Large intestine (tissue), 3 donors: ENCODE data around the gene THSD4. TPM values are rescaled to one million over a fixed set of nuclear protein-coding genes. Genes with fewer than 3 reads are reported as not detected.

Experiments
- DNase-seq, 2 donors: peaks; one replicate each; pipeline versions ENCODE4 v3.0.0 to v3.0.0-alpha.2; 2013
- H3K27ac ChIP-seq: one replicate; pipeline ENCODE4 v1.5.1; 2013; ENCODE audit warnings: low read length
- H3K27me3 ChIP-seq: 2 replicates; pipeline ENCODE4 v1.6.1; 2013; ENCODE audit warnings: low read length; ENCODE audit not compliant: control insufficient read depth, insufficient read depth
- H3K36me3 ChIP-seq: 2 replicates; pipeline ENCODE4 v1.6.1; 2013; ENCODE audit warnings: low read length; ENCODE audit not compliant: control insufficient read depth, insufficient read depth
- H3K4me1 ChIP-seq: one replicate; pipeline ENCODE4 v1.6.1; 2013; ENCODE audit warnings: low read length; ENCODE audit not compliant: control insufficient read depth, insufficient read depth
- H3K4me3 ChIP-seq: one replicate; pipeline ENCODE4 v1.5.1; 2013; ENCODE audit warnings: low read length
- H3K9me3 ChIP-seq: one replicate; pipeline ENCODE4 v1.6.1; 2013; ENCODE audit warnings: mild to moderate bottlenecking, low read depth, low read length, moderate library complexity; ENCODE audit not compliant: control insufficient read depth
- WGBS: methylation state at CpG from one replicate; pipeline ENCODE4 v1.1.5; 2013; ENCODE audit warnings: low lambda C conversion rate; ENCODE audit not compliant: insufficient coverage; 5-methylcytosine and 5-hydroxymethylcytosine counted together
- polyA plus RNA-seq: library from polyadenylated mRNA; unstranded; fragments of 120-200 nt; gene quantifications from one replicate; pipeline ENCODE4 v1.2.1, GENCODE V29; 2013

THSD4 gene
- polyA plus RNA-seq, 1 donor = 17.5 TPM

DNA sequence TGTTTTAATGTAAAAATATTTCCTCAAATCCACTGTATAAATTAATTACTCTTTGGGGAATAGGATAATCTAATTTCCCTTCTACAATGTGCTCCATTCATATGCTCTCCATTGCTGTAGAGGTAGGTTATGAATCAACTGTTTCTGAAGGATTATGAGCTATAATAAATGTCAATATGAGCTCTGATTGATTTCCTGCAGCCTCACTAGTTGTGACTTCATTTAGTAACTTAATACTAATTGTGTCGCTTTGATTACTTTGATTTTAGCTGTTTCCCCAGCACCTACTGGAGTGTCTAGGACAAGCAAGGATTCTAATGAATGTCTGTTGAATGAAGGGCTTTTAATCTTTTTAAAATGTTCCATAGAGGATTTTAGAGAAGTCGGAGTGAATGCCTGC is 458.3 kb downstream of the THSD4 start:
- H3K27me3 ChIP-seq = no peaks in the 10 kb centered on the region
- H3K9me3 ChIP-seq = no peaks in the 10 kb centered on the region
- WGBS = 83% methylated on average over 1 of the region's 2 CpGs
- no peak for DNase-seq
- no peaks in the 10 kb centered on the region for H3K36me3 ChIP-seq
- H3K4me3 ChIP-seq = no peak overlapping the region
- no peaks in the 10 kb centered on the region for H3K4me1 ChIP-seq
- H3K27ac ChIP-seq = no peak overlapping the region

DNA sequence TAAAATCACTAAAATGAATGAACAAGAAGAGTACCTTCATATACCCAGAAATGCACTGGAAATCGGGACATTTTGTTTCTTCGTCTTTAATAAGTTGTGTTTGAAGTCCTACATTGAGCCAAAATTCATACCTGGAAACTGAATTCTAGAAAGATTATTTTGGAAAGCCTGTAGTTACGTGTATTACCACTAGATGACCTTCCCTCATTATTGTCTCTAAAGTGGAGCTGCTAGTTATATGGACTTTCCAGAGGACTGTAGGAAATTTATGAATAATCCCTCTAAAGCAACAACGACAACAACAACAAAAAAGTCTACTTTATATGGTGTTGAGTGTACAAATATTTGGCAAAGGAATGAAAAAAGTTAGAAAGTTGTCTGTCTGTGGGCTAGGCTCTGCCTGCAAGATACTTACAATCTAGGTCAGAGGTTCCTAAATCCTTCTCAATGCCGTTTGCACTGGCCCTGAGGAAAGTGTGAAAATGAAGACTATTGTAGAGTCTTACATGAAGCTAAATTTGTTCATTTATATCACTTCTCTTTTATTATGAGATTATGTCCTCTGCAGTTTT is 460.3 kb downstream of the THSD4 start:
- H3K27me3 ChIP-seq = no peaks in the 10 kb centered on the region
- no peak for DNase-seq
- no peaks in the 10 kb centered on the region for H3K36me3 ChIP-seq
- H3K9me3 ChIP-seq = no peaks in the 10 kb centered on the region
- H3K27ac ChIP-seq = no peak overlapping the region
- H3K4me1 ChIP-seq = no peaks in the 10 kb centered on the region
- 80% methylated on average over 1 of the region's 5 CpGs for WGBS
- H3K4me3 ChIP-seq = no peak overlapping the region

GRCh38 chr15:71577071-71577470 is 461.8 kb downstream of the THSD4 start:
- Histone ChIP-seq H3K27ac (no peak overlapping the region), H3K36me3 (no peaks in the 10 kb centered on the region), H3K9me3 (no peaks in the 10 kb centered on the region), H3K4me3 (no peak overlapping the region), H3K4me1 (no peaks in the 10 kb centered on the region), H3K27me3 (no peaks in the 10 kb centered on the region)
- DNase-seq = no peak
- WGBS = 71% methylated on average over 1 of the region's 2 CpGs

DNA sequence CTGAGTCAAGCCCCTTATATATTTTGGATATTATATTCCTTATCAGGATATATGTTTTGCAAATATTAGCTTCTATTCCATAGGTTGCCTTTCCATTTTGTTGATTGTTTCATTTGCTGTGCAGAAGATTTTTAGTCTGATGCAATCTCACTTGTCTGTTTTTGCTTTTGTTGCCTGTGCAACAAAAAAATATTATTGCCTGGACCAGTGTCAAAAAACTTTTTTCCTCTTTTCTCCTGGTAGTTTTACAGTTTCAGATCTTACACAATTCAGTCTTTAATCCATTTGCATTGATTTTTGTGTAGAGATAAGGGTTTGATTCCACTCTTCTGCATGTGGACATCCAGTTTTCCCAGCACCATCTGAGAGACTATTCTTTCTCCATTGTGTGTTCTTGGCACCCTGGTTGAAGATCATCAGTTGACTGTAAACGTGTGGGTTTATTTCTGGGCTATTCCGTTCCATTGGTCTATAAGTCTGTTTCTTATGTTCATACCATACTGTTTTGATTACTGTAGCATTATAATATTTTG is 466.2 kb downstream of the THSD4 start:
- Histone ChIP-seq H3K9me3 (peaks cover 9% of the 10 kb centered on the region), H3K27me3 (no peaks in the 10 kb centered on the region), H3K27ac (no peak overlapping the region), H3K36me3 (no peaks in the 10 kb centered on the region), H3K4me1 (no peaks in the 10 kb centered on the region), H3K4me3 (no peak overlapping the region)
- 60% methylated on average over 1 of the region's 2 CpGs for WGBS
- DNase-seq = no peak

GRCh38 chr15:71585159-71585558 is 469.9 kb downstream of the THSD4 start:
- no peaks in the 10 kb centered on the region for H3K4me1 ChIP-seq
- peaks cover 9% of the 10 kb centered on the region for H3K9me3 ChIP-seq
- H3K27ac ChIP-seq = no peak overlapping the region
- no CpG with 5 or more reads among the region's 2 CpGs for WGBS
- no peaks in the 10 kb centered on the region for H3K27me3 ChIP-seq
- no peak overlapping the region for H3K4me3 ChIP-seq
- no peaks in the 10 kb centered on the region for H3K36me3 ChIP-seq
- DNase-seq = no peak

DNA sequence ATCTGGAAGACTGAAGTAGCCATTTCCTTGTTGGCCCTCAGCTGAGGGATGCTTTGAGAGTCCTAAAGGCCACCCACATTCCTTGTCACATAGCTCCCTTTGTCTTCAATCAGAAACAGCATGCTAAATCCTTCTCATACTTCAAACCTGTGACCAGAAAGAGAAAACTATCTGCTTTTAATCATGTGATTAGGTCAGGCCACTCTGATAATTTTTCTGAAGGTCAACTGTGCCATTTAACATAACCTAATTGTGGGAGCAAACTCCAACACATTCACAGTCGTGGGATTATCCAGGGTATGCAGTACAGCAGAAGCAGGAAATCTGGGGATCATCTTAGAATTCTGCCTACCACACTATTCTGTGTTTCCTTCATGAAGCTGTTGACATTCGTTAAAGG is 471.2 kb downstream of the THSD4 start:
- no peaks in the 10 kb centered on the region for H3K27me3 ChIP-seq
- H3K9me3 ChIP-seq = peaks cover 9% of the 10 kb centered on the region
- no peak for DNase-seq
- no CpG with 5 or more reads among the region's 2 CpGs for WGBS
- no peaks in the 10 kb centered on the region for H3K36me3 ChIP-seq
- no peak overlapping the region for H3K4me3 ChIP-seq
- no peak overlapping the region for H3K27ac ChIP-seq
- H3K4me1 ChIP-seq = no peaks in the 10 kb centered on the region

GRCh38 chr15:71588746-71589145 is 473.5 kb downstream of the THSD4 start:
- no peak overlapping the region for H3K4me3 ChIP-seq
- H3K27me3 ChIP-seq = no peaks in the 10 kb centered on the region
- peaks cover 9% of the 10 kb centered on the region for H3K9me3 ChIP-seq
- H3K27ac ChIP-seq = no peak overlapping the region
- H3K36me3 ChIP-seq = no peaks in the 10 kb centered on the region
- DNase-seq = no peak
- no peaks in the 10 kb centered on the region for H3K4me1 ChIP-seq

- no peaks in the 10 kb centered on the region for H3K9me3 ChIP-seq
- H3K36me3 ChIP-seq = no peaks in the 10 kb centered on the region
- H3K27me3 ChIP-seq = no peaks in the 10 kb centered on the region
- no peak overlapping the region for H3K4me3 ChIP-seq
- no peaks in the 10 kb centered on the region for H3K4me1 ChIP-seq
- DNase-seq = no peak
- no CpG with 5 or more reads among the region's 3 CpGs for WGBS
- H3K27ac ChIP-seq = no peak overlapping the region
These were observed 475.8 kb downstream of the THSD4 start for GRCh38 chr15:71591057-71591456.

- H3K4me3 ChIP-seq = no peak overlapping the region
- DNase-seq = no peak
- no peak overlapping the region for H3K27ac ChIP-seq
- H3K27me3 ChIP-seq = no peaks in the 10 kb centered on the region
- no peaks in the 10 kb centered on the region for H3K9me3 ChIP-seq
- H3K36me3 ChIP-seq = no peaks in the 10 kb centered on the region
- H3K4me1 ChIP-seq = no peaks in the 10 kb centered on the region
- no CpG with 5 or more reads among the region's 6 CpGs for WGBS
These were observed 476.9 kb downstream of the THSD4 start for GRCh38 chr15:71592203-71592602.

DNA sequence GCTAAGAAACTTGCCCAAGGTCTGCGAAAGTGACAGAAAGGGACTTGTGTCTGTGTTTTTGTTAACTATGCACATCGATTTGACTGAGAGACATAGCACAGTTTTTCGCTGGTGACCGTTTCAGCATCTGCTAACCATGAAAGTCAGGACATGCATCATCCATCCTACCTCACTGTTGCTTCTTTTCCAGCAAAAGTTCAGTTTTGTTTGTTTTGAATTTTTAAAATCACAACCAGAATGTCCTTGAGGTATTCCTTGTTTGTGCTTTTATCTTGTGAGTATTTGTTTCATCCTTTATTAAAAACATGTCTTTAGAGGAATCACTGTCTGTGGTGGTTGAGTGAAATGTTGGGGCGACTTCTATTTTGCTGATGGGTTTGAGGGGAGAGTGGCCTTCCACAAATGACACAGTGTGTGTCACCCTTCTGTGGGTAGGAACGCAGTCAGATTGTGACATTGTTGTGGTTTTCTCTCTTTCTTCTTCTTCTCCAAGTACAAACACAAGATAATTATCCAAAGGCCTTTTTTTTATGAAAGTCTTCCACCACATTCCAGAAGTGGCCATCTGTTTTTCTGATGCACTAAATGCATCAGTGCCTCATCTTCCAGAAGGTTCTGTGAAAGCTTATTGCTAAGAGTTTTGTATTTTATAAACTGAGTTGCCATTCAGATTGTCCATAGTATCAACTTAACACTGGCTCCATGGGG is 480.7 kb downstream of the THSD4 start:
- no CpG with 5 or more reads among the region's 6 CpGs for whole genome bisulfite sequencing
- Histone ChIP-seq H3K4me1 (peaks cover 4% of the 10 kb centered on the region), H3K9me3 (no peaks in the 10 kb centered on the region), H3K27me3 (no peaks in the 10 kb centered on the region), H3K4me3 (no peak overlapping the region), H3K27ac (no peak overlapping the region), H3K36me3 (no peaks in the 10 kb centered on the region)
- no peak for DNase-seq

DNA sequence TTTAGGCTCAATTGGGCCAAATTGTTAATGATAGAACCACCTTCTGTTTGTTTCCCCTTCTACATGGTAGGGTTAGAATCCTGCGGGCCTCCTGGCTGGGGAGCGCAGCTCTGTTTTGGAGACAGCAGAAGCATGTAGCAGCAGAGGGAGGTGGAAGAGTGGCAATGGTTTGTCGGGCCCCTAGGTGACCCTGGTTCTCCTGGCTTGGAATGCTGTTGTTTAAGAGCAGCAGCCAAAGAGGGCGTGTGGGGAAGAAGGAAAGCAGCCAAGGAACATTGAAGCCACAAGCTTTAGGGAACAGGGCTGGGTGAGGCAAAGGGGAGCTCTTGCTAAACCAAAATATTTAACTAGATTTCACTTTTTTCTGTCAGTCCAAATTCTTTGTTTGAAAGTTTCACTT is 481.4 kb downstream of the THSD4 start:
- no peak overlapping the region for H3K27ac ChIP-seq
- H3K4me1 ChIP-seq = peaks cover 5% of the 10 kb centered on the region
- H3K36me3 ChIP-seq = no peaks in the 10 kb centered on the region
- no peak overlapping the region for H3K4me3 ChIP-seq
- WGBS = 30% methylated on average over 2 of the region's 4 CpGs
- no peak for DNase-seq
- no peaks in the 10 kb centered on the region for H3K9me3 ChIP-seq
- H3K27me3 ChIP-seq = no peaks in the 10 kb centered on the region
